WTC11 (cell line): ENCODE results near the gene AQP5. TPM values are rescaled to one million over a fixed set of nuclear protein-coding genes. Genes with fewer than 3 reads are reported as not detected.

Experiments used
- ATAC-seq: fragments of 200-7000 bp; cut with Tn5 transposase; 2 replicates; pipeline ENCODE4 v1.10.0; 2021; ENCODE audit warnings: mild to moderate bottlenecking, moderate library complexity
- CTCF ChIA-PET: fragments of 300-600 bp; sonication (Branson Sonifier 250); formaldehyde crosslinking; loops from one replicate; lab custom pipeline; 2021; ENCODE audit warnings: antibody characterized with exemption; lab: Charles Lee
- POLR2A ChIA-PET: fragments of 350-600 bp; sonication (Branson Sonifier 250); formaldehyde crosslinking; loops from one replicate; lab custom pipeline; 2021; ENCODE audit warnings: antibody characterized with exemption; lab: Charles Lee
- DNase-seq: peaks from one replicate; pipeline ENCODE4 v3.0.0; 2021; ENCODE audit warnings: low spot score
- H3K27ac Mint-ChIP-seq: 2 replicates; pipeline ENCODE4 v1.8.0; 2021; ENCODE audit warnings: mixed read lengths
- H3K27me3 Mint-ChIP-seq: 2 replicates; pipeline ENCODE4 v1.8.0; 2021; ENCODE audit warnings: low read depth, mild to moderate bottlenecking, moderate library complexity, mixed read lengths
- H3K36me3 Mint-ChIP-seq: 2 replicates; pipeline ENCODE4 v1.8.0; 2021; ENCODE audit warnings: mixed read lengths
- H3K4me1 Mint-ChIP-seq: 2 replicates; pipeline ENCODE4 v1.8.0; 2022; ENCODE audit warnings: mixed read lengths
- H3K4me3 Mint-ChIP-seq: 2 replicates; pipeline ENCODE4 v1.8.0; 2021; ENCODE audit warnings: mild to moderate bottlenecking, moderate library complexity, mixed read lengths
- H3K9me3 Mint-ChIP-seq: 2 replicates; pipeline ENCODE4 v1.8.0; 2021; ENCODE audit warnings: mixed read lengths
- CREM ChIP-seq: sonication (generic); formaldehyde crosslinking; IDR thresholded peaks from 2 replicates; pipeline ENCODE4 v1.8.1; 2022; ENCODE audit warnings: mild to moderate bottlenecking, missing genetic modification reagents, moderate library complexity
- E2F4 ChIP-seq: sonication (generic); formaldehyde crosslinking; IDR thresholded peaks from 2 replicates; pipeline ENCODE4 v1.8.1; 2022; ENCODE audit warnings: low read depth, mild to moderate bottlenecking, moderate library complexity, missing genetic modification reagents, borderline replicate concordance
- EMX1 ChIP-seq: fragments of 250-450 bp; sonication (Bioruptor Pico); IDR thresholded peaks from 2 replicates; pipeline ENCODE4 v1.8.0; 2021; ENCODE audit warnings: mild to moderate bottlenecking
- ETV6 ChIP-seq: sonication (generic); formaldehyde crosslinking; IDR thresholded peaks from 2 replicates; pipeline ENCODE4 v1.8.1; 2022; ENCODE audit warnings: mild to moderate bottlenecking, missing genetic modification reagents
- FOXJ3 ChIP-seq: sonication (generic); formaldehyde crosslinking; IDR thresholded peaks from 2 replicates; pipeline ENCODE4 v1.9.0; 2021; ENCODE audit warnings: missing genetic modification reagents, mild to moderate bottlenecking, borderline replicate concordance
- FOXK1 ChIP-seq: sonication (generic); formaldehyde crosslinking; IDR thresholded peaks from 2 replicates; pipeline ENCODE4 v1.8.0; 2022; ENCODE audit warnings: mild to moderate bottlenecking, moderate library complexity, missing genetic modification reagents
- GABPB1 ChIP-seq: sonication (generic); formaldehyde crosslinking; IDR thresholded peaks from 2 replicates; pipeline ENCODE4 v1.8.1; 2023; ENCODE audit warnings: mild to moderate bottlenecking, missing genetic modification reagents
- GRHL2 ChIP-seq: fragments of 250-450 bp; sonication (Bioruptor Pico); IDR thresholded peaks from 2 replicates; pipeline ENCODE4 v1.8.0; 2022; ENCODE audit warnings: mild to moderate bottlenecking, moderate library complexity; ENCODE audit not compliant: insufficient replicate concordance, severe bottlenecking
- IRF2 ChIP-seq: sonication (generic); formaldehyde crosslinking; IDR thresholded peaks from 2 replicates; pipeline ENCODE4 v1.8.0; 2022; ENCODE audit warnings: low read depth, missing genetic modification reagents, borderline replicate concordance
- TCF7 ChIP-seq: sonication (generic); formaldehyde crosslinking; IDR thresholded peaks from 2 replicates; pipeline ENCODE4 v1.8.0; 2022; ENCODE audit warnings: mild to moderate bottlenecking, low read depth, missing genetic modification reagents, moderate library complexity
- TEAD1 ChIP-seq: sonication (generic); formaldehyde crosslinking; IDR thresholded peaks from 2 replicates; pipeline ENCODE4 v1.8.0; 2022; ENCODE audit warnings: mild to moderate bottlenecking, missing genetic modification reagents
- ZNF317 ChIP-seq: sonication (generic); formaldehyde crosslinking; IDR thresholded peaks from 2 replicates; pipeline ENCODE4 v1.8.1; 2023; ENCODE audit warnings: low read depth, mild to moderate bottlenecking, moderate library complexity, missing genetic modification reagents, borderline replicate concordance
- total RNA-seq: library from RNA; stranded (reverse); gene quantifications from 3 replicates; pipeline ENCODE4 v1.2.3, GENCODE V29; 2021
- TF ChIP-seq, protein P1 (sequence below): sonication (generic); formaldehyde crosslinking; IDR thresholded peaks from 2 replicates; pipeline ENCODE4 v1.8.0; 2023; ENCODE audit warnings: mild to moderate bottlenecking, missing genetic modification reagents
- TF ChIP-seq, protein P2 (sequence below): sonication (generic); formaldehyde crosslinking; IDR thresholded peaks from 2 replicates; pipeline ENCODE4 v1.8.1; 2022; ENCODE audit warnings: missing genetic modification reagents, borderline replicate concordance
- TF ChIP-seq, protein P3 (sequence below): sonication (generic); formaldehyde crosslinking; IDR thresholded peaks from 2 replicates; pipeline ENCODE4 v1.8.1; 2023; ENCODE audit warnings: mild to moderate bottlenecking, missing genetic modification reagents
- TF ChIP-seq, protein P4 (sequence below): sonication (generic); formaldehyde crosslinking; IDR thresholded peaks from 2 replicates; pipeline ENCODE4 v1.8.1; 2023; ENCODE audit warnings: mild to moderate bottlenecking, missing genetic modification reagents
- TF ChIP-seq, protein P5 (sequence below): fragments of 250-450 bp; sonication (Bioruptor Pico); IDR thresholded peaks from 2 replicates; pipeline ENCODE4 v1.9.0; 2021; ENCODE audit warnings: moderate library complexity, mild to moderate bottlenecking, inconsistent platforms, borderline replicate concordance
- TF ChIP-seq, protein P6 (sequence below): fragments of 250-450 bp; sonication (Bioruptor Pico); IDR thresholded peaks from 2 replicates; pipeline ENCODE4 v1.8.0; 2021; ENCODE audit warnings: mild to moderate bottlenecking

Gene AQP5
- total RNA-seq, 1 experiment from 2014 or later: 2.8 TPM

- ATAC-seq (no peak), DNase-seq (no peak)
- H3K36me3 Mint-ChIP-seq: no peaks in the 10 kb centered on the region
- H3K4me1 Mint-ChIP-seq: no peaks in the 10 kb centered on the region
- H3K4me3 Mint-ChIP-seq: no peak overlapping the region
- no peak for TF ChIP-seq ETV6 (CRISPR knock-in tag)
- no peak for TF ChIP-seq TCF7 (CRISPR knock-in tag)
- TF ChIP-seq, protein P1, sequence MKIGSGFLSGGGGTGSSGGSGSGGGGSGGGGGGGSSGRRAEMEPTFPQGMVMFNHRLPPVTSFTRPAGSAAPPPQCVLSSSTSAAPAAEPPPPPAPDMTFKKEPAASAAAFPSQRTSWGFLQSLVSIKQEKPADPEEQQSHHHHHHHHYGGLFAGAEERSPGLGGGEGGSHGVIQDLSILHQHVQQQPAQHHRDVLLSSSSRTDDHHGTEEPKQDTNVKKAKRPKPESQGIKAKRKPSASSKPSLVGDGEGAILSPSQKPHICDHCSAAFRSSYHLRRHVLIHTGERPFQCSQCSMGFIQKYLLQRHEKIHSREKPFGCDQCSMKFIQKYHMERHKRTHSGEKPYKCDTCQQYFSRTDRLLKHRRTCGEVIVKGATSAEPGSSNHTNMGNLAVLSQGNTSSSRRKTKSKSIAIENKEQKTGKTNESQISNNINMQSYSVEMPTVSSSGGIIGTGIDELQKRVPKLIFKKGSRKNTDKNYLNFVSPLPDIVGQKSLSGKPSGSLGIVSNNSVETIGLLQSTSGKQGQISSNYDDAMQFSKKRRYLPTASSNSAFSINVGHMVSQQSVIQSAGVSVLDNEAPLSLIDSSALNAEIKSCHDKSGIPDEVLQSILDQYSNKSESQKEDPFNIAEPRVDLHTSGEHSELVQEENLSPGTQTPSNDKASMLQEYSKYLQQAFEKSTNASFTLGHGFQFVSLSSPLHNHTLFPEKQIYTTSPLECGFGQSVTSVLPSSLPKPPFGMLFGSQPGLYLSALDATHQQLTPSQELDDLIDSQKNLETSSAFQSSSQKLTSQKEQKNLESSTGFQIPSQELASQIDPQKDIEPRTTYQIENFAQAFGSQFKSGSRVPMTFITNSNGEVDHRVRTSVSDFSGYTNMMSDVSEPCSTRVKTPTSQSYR: no peak
- no peak for TF ChIP-seq IRF2 (CRISPR knock-in tag)
- TF ChIP-seq TEAD1 (CRISPR knock-in tag): no peak
- TF ChIP-seq, protein P2, sequence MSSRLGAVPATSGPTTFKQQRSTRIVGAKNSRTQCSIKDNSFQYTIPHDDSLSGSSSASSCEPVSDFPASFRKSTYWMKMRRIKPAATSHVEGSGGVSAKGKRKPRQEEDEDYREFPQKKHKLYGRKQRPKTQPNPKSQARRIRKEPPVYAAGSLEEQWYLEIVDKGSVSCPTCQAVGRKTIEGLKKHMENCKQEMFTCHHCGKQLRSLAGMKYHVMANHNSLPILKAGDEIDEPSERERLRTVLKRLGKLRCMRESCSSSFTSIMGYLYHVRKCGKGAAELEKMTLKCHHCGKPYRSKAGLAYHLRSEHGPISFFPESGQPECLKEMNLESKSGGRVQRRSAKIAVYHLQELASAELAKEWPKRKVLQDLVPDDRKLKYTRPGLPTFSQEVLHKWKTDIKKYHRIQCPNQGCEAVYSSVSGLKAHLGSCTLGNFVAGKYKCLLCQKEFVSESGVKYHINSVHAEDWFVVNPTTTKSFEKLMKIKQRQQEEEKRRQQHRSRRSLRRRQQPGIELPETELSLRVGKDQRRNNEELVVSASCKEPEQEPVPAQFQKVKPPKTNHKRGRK (CRISPR knock-in tag): no peak
- no peak for TF ChIP-seq CREM (CRISPR knock-in tag)
- TF ChIP-seq, all 79 proteins: peak for 0
- CTCF ChIA-PET: interaction anchor here (0.6 to 1.2 kb wide), 2 partner anchors 22 to 851 kb away, joined by 4 to 5 read pairs; no protein-coding TSS in a partner anchor
- Mint-ChIP-seq H3K27me3 (no peaks in the 10 kb centered on the region; the same call in 1 of the 2 replicates), H3K9me3 (no peaks in the 10 kb centered on the region), H3K27ac (no peak overlapping the region)
- POLR2A ChIA-PET: no interaction called here
These were observed 37.7 kb upstream of the AQP5 start for GRCh38 chr12:49923880-49924556.

DNA sequence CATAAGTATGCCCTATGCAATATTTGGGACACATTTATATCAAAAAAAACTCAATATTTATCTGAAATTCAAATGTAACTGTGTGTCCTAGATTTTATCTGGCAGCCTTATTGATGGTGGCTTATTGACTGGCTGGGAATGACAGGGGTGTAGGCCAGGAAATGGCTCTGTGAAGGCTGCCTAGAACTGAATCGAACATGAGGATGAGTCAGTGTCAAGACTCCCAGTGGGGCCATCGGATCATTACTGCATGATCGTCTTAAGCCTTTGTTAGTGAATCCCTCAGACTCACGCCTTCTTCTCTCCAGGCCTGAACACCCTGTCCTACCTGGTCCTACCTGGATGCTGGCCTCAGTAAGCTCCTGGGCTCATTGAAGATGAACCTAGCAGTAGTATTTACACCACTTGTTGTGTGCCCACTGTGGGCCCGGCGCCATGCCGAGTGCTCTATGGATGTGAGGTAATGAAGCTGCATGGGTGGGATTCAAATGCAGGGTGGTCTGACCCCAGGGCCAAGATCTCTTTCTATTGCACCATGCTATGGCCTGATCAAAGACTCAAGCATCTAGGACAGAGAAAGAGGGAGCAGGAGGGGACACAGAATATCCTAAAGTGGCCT, 36.9 kb upstream of the AQP5 start:
- Mint-ChIP-seq H3K4me1 (no peaks in the 10 kb centered on the region), H3K9me3 (no peaks in the 10 kb centered on the region), H3K27me3 (no peaks in the 10 kb centered on the region), H3K36me3 (no peaks in the 10 kb centered on the region), H3K27ac (no peak overlapping the region), H3K4me3 (no peak overlapping the region)
- ChIA-PET POLR2A (no interaction called here), CTCF (interaction anchor here (0.8 to 1.2 kb wide), 2 partner anchors 21 kb away, joined by 3 to 4 read pairs; no protein-coding TSS in a partner anchor)
- DNase-seq: no peak
- ATAC-seq: no peak
- no peak for TF ChIP-seq GABPB1 (CRISPR knock-in tag)
- TF ChIP-seq E2F4 (CRISPR knock-in tag): no peak
- no peak for TF ChIP-seq FOXJ3
- no peak for TF ChIP-seq ZNF317
- TF ChIP-seq, protein P3, sequence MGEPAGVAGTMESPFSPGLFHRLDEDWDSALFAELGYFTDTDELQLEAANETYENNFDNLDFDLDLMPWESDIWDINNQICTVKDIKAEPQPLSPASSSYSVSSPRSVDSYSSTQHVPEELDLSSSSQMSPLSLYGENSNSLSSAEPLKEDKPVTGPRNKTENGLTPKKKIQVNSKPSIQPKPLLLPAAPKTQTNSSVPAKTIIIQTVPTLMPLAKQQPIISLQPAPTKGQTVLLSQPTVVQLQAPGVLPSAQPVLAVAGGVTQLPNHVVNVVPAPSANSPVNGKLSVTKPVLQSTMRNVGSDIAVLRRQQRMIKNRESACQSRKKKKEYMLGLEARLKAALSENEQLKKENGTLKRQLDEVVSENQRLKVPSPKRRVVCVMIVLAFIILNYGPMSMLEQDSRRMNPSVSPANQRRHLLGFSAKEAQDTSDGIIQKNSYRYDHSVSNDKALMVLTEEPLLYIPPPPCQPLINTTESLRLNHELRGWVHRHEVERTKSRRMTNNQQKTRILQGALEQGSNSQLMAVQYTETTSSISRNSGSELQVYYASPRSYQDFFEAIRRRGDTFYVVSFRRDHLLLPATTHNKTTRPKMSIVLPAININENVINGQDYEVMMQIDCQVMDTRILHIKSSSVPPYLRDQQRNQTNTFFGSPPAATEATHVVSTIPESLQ: no peak
- no peak for TF ChIP-seq FOXK1 (CRISPR knock-in tag)
- no peak for TF ChIP-seq GRHL2
- TF ChIP-seq, protein P4, sequence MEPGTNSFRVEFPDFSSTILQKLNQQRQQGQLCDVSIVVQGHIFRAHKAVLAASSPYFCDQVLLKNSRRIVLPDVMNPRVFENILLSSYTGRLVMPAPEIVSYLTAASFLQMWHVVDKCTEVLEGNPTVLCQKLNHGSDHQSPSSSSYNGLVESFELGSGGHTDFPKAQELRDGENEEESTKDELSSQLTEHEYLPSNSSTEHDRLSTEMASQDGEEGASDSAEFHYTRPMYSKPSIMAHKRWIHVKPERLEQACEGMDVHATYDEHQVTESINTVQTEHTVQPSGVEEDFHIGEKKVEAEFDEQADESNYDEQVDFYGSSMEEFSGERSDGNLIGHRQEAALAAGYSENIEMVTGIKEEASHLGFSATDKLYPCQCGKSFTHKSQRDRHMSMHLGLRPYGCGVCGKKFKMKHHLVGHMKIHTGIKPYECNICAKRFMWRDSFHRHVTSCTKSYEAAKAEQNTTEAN (CRISPR knock-in tag): no peak
- TF ChIP-seq, protein P5, sequence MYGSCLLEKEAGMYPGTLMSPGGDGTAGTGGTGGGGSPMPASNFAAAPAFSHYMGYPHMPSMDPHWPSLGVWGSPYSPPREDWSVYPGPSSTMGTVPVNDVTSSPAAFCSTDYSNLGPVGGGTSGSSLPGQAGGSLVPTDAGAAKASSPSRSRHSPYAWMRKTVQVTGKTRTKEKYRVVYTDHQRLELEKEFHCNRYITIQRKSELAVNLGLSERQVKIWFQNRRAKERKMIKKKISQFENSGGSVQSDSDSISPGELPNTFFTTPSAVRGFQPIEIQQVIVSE (CRISPR knock-in tag): no peak
- TF ChIP-seq, protein P6, sequence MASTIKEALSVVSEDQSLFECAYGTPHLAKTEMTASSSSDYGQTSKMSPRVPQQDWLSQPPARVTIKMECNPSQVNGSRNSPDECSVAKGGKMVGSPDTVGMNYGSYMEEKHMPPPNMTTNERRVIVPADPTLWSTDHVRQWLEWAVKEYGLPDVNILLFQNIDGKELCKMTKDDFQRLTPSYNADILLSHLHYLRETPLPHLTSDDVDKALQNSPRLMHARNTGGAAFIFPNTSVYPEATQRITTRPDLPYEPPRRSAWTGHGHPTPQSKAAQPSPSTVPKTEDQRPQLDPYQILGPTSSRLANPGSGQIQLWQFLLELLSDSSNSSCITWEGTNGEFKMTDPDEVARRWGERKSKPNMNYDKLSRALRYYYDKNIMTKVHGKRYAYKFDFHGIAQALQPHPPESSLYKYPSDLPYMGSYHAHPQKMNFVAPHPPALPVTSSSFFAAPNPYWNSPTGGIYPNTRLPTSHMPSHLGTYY: no peak
- no peak for TF ChIP-seq EMX1
